Left ventricle myocardium inferior (tissue), 1 donor: ENCODE results near the gene LHFPL6. TPM values are rescaled to one million over a fixed set of nuclear protein-coding genes. Genes with fewer than 3 reads are reported as not detected.

ENCODE experiments used
- DNase-seq: peaks from one replicate; pipeline ENCODE4 v3.0.0-alpha.2; 2020
- H3K27ac ChIP-seq: fragments of 200-600 bp; replicated peaks from 2 replicates; pipeline ENCODE4 v1.8.0; 2021
- H3K27me3 ChIP-seq: fragments of 200-600 bp; 2 replicates; pipeline ENCODE4 v1.8.0; 2021; ENCODE audit warnings: low read depth
- H3K36me3 ChIP-seq: fragments of 200-600 bp; 2 replicates; pipeline ENCODE4 v1.8.0; 2021
- H3K4me1 ChIP-seq: fragments of 200-600 bp; 2 replicates; pipeline ENCODE4 v1.8.0; 2021
- H3K4me3 ChIP-seq: fragments of 200-600 bp; 2 replicates; pipeline ENCODE4 v1.8.0; 2021; ENCODE audit warnings: mild to moderate bottlenecking, moderate library complexity
- H3K9me3 ChIP-seq: fragments of 200-600 bp; replicated peaks from 2 replicates; pipeline ENCODE4 v1.8.0; 2021
- intact Hi-C: fragments of 100-400 bp; cut with micrococcal nuclease; formaldehyde crosslinking; loops from one replicate; pipeline ENCODE4 v1.11.0; 2022
- total RNA-seq: library from RNA; stranded (reverse); fragmentation: NEBNext Ultra II Directional; extraction: Animal tissue kit (Norgen Biotek cat#: 25700); gene quantifications from one replicate; pipeline ENCODE4 v1.2.1, GENCODE V29; 2021
- TF ChIP-seq, protein P1 (sequence below): fragments of 200-600 bp; IDR thresholded peaks from 2 replicates; pipeline ENCODE4 v1.8.0; 2021; ENCODE audit warnings: antibody characterized with exemption, mild to moderate bottlenecking, borderline replicate concordance
- donor health status: DM: no; HTN: yes; CAD: no; lungs with severe emphysema.

LHFPL6 gene
- total RNA-seq, 1 donor from 2014 or later = 51.4 TPM

DNA sequence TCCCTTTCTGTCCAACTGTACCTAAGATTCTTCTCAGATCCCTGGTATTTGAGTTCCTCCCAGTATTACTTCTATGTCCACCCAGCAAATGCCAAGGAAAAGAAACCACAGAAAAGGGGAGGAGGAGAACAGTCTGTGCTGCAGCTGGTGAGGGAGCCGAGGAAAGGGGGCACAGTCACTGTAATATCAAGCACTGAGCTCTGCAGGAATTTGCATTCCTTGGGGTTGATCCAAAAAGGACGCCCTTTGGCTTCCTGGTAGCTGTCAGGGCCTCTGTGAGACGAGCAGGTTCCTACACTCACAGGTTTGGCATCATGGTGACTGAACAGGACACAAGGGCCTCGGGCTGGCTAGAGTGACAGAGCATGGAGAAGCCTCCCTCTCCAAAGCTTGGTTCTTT lies 291.4 kb downstream of the LHFPL6 start:
- Histone ChIP-seq H3K4me3 (no peak overlapping the region), H3K27ac (peak overlapping the region; percentile 49), H3K9me3 (no peaks in the 10 kb centered on the region), H3K4me1 (peaks cover 25% of the 10 kb centered on the region), H3K36me3 (no peaks in the 10 kb centered on the region), H3K27me3 (no peaks in the 10 kb centered on the region)
- DNase-seq = peak; percentile 25
- TF ChIP-seq, protein P1, sequence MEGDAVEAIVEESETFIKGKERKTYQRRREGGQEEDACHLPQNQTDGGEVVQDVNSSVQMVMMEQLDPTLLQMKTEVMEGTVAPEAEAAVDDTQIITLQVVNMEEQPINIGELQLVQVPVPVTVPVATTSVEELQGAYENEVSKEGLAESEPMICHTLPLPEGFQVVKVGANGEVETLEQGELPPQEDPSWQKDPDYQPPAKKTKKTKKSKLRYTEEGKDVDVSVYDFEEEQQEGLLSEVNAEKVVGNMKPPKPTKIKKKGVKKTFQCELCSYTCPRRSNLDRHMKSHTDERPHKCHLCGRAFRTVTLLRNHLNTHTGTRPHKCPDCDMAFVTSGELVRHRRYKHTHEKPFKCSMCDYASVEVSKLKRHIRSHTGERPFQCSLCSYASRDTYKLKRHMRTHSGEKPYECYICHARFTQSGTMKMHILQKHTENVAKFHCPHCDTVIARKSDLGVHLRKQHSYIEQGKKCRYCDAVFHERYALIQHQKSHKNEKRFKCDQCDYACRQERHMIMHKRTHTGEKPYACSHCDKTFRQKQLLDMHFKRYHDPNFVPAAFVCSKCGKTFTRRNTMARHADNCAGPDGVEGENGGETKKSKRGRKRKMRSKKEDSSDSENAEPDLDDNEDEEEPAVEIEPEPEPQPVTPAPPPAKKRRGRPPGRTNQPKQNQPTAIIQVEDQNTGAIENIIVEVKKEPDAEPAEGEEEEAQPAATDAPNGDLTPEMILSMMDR = no peak
- intact Hi-C loops = no loop called here

DNA sequence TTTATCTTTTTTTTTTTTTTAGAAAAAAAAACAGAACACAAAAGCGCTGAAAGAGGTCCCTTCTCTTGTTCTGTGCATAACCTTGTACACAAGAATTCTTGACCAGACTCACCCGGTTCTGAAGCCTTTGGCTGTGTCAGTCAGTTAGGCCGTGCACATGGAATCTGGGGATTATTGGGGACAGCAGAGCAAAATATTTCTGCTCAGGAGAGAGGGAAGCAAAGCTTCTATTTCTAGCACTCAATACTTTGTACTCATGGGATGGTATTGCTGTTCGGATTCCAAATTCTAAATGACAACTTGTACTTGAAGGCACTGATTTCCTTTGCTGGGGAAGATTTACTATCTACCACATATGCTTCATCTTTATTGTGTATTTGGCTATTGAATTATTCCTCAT lies 292.0 kb downstream of the LHFPL6 start:
- intact Hi-C loops = no loop called here
- peaks cover 19% of the 10 kb centered on the region for H3K4me1 ChIP-seq
- H3K9me3 ChIP-seq = no peaks in the 10 kb centered on the region
- no peaks in the 10 kb centered on the region for H3K36me3 ChIP-seq
- TF ChIP-seq, protein P1 = no peak
- H3K27ac ChIP-seq = peak overlapping the region; percentile 49
- H3K4me3 ChIP-seq = no peak overlapping the region
- DNase-seq = no peak
- no peaks in the 10 kb centered on the region for H3K27me3 ChIP-seq

DNA sequence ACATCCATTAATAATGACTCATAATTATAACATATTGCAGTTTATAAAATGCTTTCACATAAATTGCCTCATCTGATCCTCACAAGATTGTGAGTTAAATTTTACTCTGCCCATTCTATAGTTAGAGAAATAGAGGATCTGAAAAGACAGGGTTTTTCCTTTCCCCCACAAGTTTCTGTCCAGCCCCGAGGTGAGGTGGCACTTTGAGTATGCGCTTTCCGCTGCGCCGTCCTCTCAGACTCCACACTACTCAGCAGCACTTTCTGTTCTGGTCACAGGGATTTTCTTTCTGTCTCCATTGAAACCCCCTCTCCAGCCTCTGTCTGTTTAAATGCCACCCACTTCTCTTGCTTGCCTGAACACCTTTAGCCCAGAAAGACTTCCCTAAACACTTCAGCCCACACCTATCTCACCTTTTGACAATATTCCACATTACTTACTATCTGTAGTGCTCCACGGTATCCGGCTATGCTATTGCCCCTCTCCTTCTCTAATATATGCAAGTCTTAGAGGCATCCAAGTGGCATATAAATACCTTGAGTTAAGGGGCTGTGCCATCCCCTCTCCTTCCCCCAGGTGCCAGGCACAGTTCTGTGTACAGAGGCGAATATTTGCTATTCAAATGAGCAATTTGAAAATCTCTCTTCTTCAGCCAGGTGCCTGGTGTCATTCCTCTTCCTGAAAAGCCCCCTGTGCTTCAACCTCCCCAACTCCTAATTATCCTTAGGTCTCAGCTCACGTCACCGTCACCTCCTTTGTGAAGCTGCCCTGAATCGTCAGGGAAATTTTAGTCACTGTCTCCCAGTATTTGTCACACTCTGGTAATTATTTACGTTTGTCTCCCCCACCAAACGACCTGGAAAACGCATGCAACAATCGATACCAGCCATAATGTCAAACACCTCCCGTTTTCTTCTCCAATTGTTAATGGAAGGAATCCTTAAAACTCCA lies 296.1 kb downstream of the LHFPL6 start:
- TF ChIP-seq, protein P1 = no peak
- Histone ChIP-seq H3K27ac (no peak overlapping the region), H3K4me1 (peaks cover 13% of the 10 kb centered on the region), H3K27me3 (no peaks in the 10 kb centered on the region), H3K36me3 (no peaks in the 10 kb centered on the region), H3K4me3 (no peak overlapping the region), H3K9me3 (no peaks in the 10 kb centered on the region)
- no peak for DNase-seq
- intact Hi-C loops = no loop called here

DNA sequence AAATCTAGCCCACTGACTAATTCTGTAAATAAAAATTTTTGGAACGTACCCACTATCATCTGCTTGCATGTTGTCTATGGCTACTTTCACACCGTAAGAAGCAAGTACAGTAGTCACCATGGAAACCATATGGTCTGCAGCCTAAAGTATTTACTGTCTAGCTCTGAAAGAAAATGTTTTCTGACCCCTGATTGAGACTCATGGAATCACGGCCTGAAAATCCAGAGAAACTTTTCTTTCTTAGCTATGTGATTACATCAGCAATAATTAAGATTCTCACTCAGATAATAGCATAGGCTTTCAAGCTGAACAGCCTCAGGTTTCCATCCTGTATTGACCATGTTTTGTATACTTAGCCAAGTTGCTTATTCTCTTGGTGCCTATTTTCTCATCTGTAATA lies 300.2 kb downstream of the LHFPL6 start:
- intact Hi-C loops = no loop called here
- Histone ChIP-seq H3K9me3 (no peaks in the 10 kb centered on the region), H3K4me1 (no peaks in the 10 kb centered on the region), H3K4me3 (no peak overlapping the region), H3K36me3 (no peaks in the 10 kb centered on the region), H3K27ac (no peak overlapping the region), H3K27me3 (no peaks in the 10 kb centered on the region)
- no peak for DNase-seq
- TF ChIP-seq, protein P1 = no peak

DNA sequence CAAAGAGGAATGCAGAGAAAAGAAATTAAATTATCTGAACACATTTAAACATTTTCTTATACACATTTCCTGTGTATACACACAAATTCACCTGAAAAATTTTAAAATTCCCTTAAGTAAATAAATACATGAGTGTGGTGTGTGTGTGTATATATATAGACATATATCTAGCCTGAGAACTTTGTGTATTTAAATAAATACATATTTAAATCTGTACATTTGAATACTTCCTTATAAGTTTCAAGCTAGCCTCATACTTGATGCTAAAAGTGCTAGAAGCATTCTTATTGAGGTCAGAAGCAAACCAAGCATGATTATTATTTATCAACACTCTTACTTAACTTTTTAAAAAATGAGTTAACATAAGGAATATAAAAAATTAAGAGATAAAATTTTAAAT lies 304.0 kb downstream of the LHFPL6 start:
- H3K36me3 ChIP-seq = no peaks in the 10 kb centered on the region
- TF ChIP-seq, protein P1 = no peak
- no peak overlapping the region for H3K27ac ChIP-seq
- no peak overlapping the region for H3K4me3 ChIP-seq
- no peaks in the 10 kb centered on the region for H3K27me3 ChIP-seq
- intact Hi-C loops = no loop called here
- H3K9me3 ChIP-seq = peaks cover 8% of the 10 kb centered on the region
- no peaks in the 10 kb centered on the region for H3K4me1 ChIP-seq
- no peak for DNase-seq
